CD4-positive, CD25-positive, alpha-beta regulatory T cell (primary cell): Measurements from ENCODE around the gene C19orf47. TPM values are rescaled to one million over a fixed set of nuclear protein-coding genes. Genes with fewer than 3 reads are reported as not detected.

ENCODE experiments used
- ATAC-seq, 2 donors: fragments of 150-1000 bp; cut with Tn5 transposase; one replicate each; pipeline ENCODE4 v1.10.0; 2021; ENCODE audit warnings: low read depth in 2 of 2, moderate number of reproducible peaks in 2 of 2, moderate library complexity in 1 of 2
- DNase-seq, 3 donors: peaks; one replicate each; pipeline versions ENCODE4 v3.0.0 to v3.0.0-alpha.2; 2012 to 2022; ENCODE audit warnings: mixed read lengths in 1 of 3
- H3K27ac ChIP-seq: one replicate; pipeline ENCODE4 v1.7.0; 2013; ENCODE audit warnings: mild to moderate bottlenecking, low read length; ENCODE audit not compliant: insufficient read depth, poor library complexity, severe bottlenecking
- H3K27me3 ChIP-seq: one replicate; pipeline ENCODE4 v1.7.0; 2013; ENCODE audit warnings: low read length; ENCODE audit not compliant: control insufficient read depth, insufficient read depth
- H3K36me3 ChIP-seq: one replicate; pipeline ENCODE4 v1.7.0; 2013; ENCODE audit warnings: mild to moderate bottlenecking, low read length, moderate library complexity; ENCODE audit not compliant: control insufficient read depth, insufficient read depth
- H3K4me1 ChIP-seq: 2 replicates; pipeline ENCODE4 v1.7.0; 2013; ENCODE audit warnings: mild to moderate bottlenecking, low read length; ENCODE audit not compliant: insufficient read depth, control insufficient read depth, poor library complexity, severe bottlenecking
- H3K4me3 ChIP-seq: one replicate; pipeline ENCODE4 v1.7.0; 2013; ENCODE audit warnings: low read depth, mild to moderate bottlenecking, low read length, moderate library complexity
- H3K9me3 ChIP-seq, 2 experiments: 1 replicate in 1 of 2; 2 replicates in 1 of 2; pipeline ENCODE4 v1.7.0; 2013; ENCODE audit warnings: low read length in 2 of 2, mild to moderate bottlenecking in 1 of 2, moderate library complexity in 1 of 2; ENCODE audit not compliant: control insufficient read depth in 2 of 2
- H3K27ac Mint-ChIP-seq, 3 donors: one replicate each; pipeline ENCODE4 v1.8.0; 2020 to 2022; ENCODE audit warnings: mild to moderate bottlenecking in 3 of 3, mixed read lengths in 3 of 3, moderate library complexity in 2 of 3
- H3K27me3 Mint-ChIP-seq: one replicate; pipeline ENCODE4 v1.8.0; 2022; ENCODE audit warnings: mild to moderate bottlenecking, mixed read lengths
- H3K36me3 Mint-ChIP-seq: one replicate; pipeline ENCODE4 v1.8.0; 2020; ENCODE audit warnings: mixed read lengths
- H3K4me1 Mint-ChIP-seq, 4 donors: one replicate each; pipeline ENCODE4 v1.8.0; 2020 to 2022; ENCODE audit warnings: mixed read lengths in 4 of 4, mild to moderate bottlenecking in 1 of 4
- H3K4me3 Mint-ChIP-seq, 4 donors: one replicate each; pipeline ENCODE4 v1.8.0; 2020 to 2022; ENCODE audit warnings: mild to moderate bottlenecking in 4 of 4, mixed read lengths in 4 of 4, moderate library complexity in 3 of 4
- H3K9me3 Mint-ChIP-seq, 7 donors: one replicate each; pipeline ENCODE4 v1.8.0; 2020 to 2022; ENCODE audit warnings: mixed read lengths in 7 of 7, mild to moderate bottlenecking in 3 of 7, moderate library complexity in 2 of 7
- polyA plus RNA-seq, 4 donors: library from polyadenylated mRNA; unstranded; fragments of 300-500 nt; fragmentation: Illumina TruSeq; gene quantifications; one replicate each; pipeline ENCODE4 v1.2.3, GENCODE V29; 2021
- total RNA-seq: library from RNA; stranded (reverse); gene quantifications from one replicate; pipeline ENCODE4 v1.2.3, GENCODE V29; 2022

C19orf47 gene
- total and polyA plus RNA-seq, 5 donors from 2014 or later = 5.9 to 12.4 (median 6.8) TPM

- H3K27ac Mint-ChIP-seq = no peak overlapping the region
Observed at GRCh38 chr19:40315812-40316470, 32.3 kb downstream of the C19orf47 start.

GRCh38 chr19:40314656-40315055 lies 33.5 kb downstream of the C19orf47 start:
- ATAC-seq = no peak
- H3K36me3 ChIP-seq = no peaks in the 10 kb centered on the region
- Mint-ChIP-seq H3K4me1 (no peaks in the 10 kb centered on the region), H3K36me3 (no peaks in the 10 kb centered on the region), H3K27me3 (no peaks in the 10 kb centered on the region), H3K9me3 (no peaks in the 10 kb centered on the region), H3K4me3 (no peak overlapping the region), H3K27ac (peak overlapping the region in 1 of 3 donors; percentile 21)
- H3K4me1 ChIP-seq = no peaks in the 10 kb centered on the region
- no peak overlapping the region for H3K27ac ChIP-seq
- H3K4me3 ChIP-seq = no peak overlapping the region
- no peaks in the 10 kb centered on the region for H3K9me3 ChIP-seq
- H3K27me3 ChIP-seq = no peaks in the 10 kb centered on the region
- no peak for DNase-seq

More at GRCh38 chr19:40315812-40316470, 32.3 kb downstream of the C19orf47 start:
- Histone ChIP-seq H3K4me1 (no peaks in the 10 kb centered on the region), H3K36me3 (peaks cover 4% of the 10 kb centered on the region), H3K27ac (no peak overlapping the region), H3K27me3 (no peaks in the 10 kb centered on the region), H3K9me3 (no peaks in the 10 kb centered on the region), H3K4me3 (no peak overlapping the region)
- ATAC-seq = no peak
- Mint-ChIP-seq H3K27me3 (no peaks in the 10 kb centered on the region), H3K4me3 (no peak overlapping the region), H3K9me3 (no peaks in the 10 kb centered on the region), H3K4me1 (no peaks in the 10 kb centered on the region), H3K36me3 (peaks cover 7% of the 10 kb centered on the region)
- DNase-seq = no peak

GRCh38 chr19:40313229-40313983 lies 34.8 kb downstream of the C19orf47 start:
- H3K27me3 ChIP-seq = no peaks in the 10 kb centered on the region
- no peak overlapping the region for H3K27ac ChIP-seq
- Mint-ChIP-seq H3K36me3 (no peaks in the 10 kb centered on the region), H3K4me1 (no peaks in the 10 kb centered on the region), H3K4me3 (no peak overlapping the region), H3K9me3 (no peaks in the 10 kb centered on the region), H3K27me3 (no peaks in the 10 kb centered on the region), H3K27ac (no peak overlapping the region)
- no peaks in the 10 kb centered on the region for H3K4me1 ChIP-seq
- no peaks in the 10 kb centered on the region for H3K36me3 ChIP-seq
- H3K9me3 ChIP-seq = no peaks in the 10 kb centered on the region
- H3K4me3 ChIP-seq = no peak overlapping the region
- DNase-seq (no peak), ATAC-seq (no peak)

- H3K4me1 ChIP-seq = no peaks in the 10 kb centered on the region
- H3K4me3 ChIP-seq = no peak overlapping the region
- Mint-ChIP-seq H3K27me3 (no peaks in the 10 kb centered on the region), H3K4me3 (no peak overlapping the region), H3K27ac (no peak overlapping the region), H3K36me3 (no peaks in the 10 kb centered on the region), H3K4me1 (no peaks in the 10 kb centered on the region), H3K9me3 (no peaks in the 10 kb centered on the region)
- no peaks in the 10 kb centered on the region for H3K9me3 ChIP-seq
- DNase-seq = peak in 1 of 3 donors; percentile 27
- no peaks in the 10 kb centered on the region for H3K36me3 ChIP-seq
- ATAC-seq = no peak
- H3K27me3 ChIP-seq = no peaks in the 10 kb centered on the region
- no peak overlapping the region for H3K27ac ChIP-seq
Observed at GRCh38 chr19:40312533-40312932, 35.7 kb downstream of the C19orf47 start.

- Histone ChIP-seq H3K27me3 (no peaks in the 10 kb centered on the region), H3K27ac (no peak overlapping the region), H3K4me3 (no peak overlapping the region), H3K4me1 (no peaks in the 10 kb centered on the region), H3K36me3 (no peaks in the 10 kb centered on the region), H3K9me3 (no peaks in the 10 kb centered on the region)
- H3K4me1 Mint-ChIP-seq = peaks cover 2 to 5% (median 3%) of the 10 kb centered on the region in 4 donors
- H3K36me3 Mint-ChIP-seq = no peaks in the 10 kb centered on the region
- no peaks in the 10 kb centered on the region for H3K9me3 Mint-ChIP-seq
- H3K27ac Mint-ChIP-seq = no peak overlapping the region
- no peak for DNase-seq
- no peak for ATAC-seq
- H3K4me3 Mint-ChIP-seq = no peak overlapping the region
- no peaks in the 10 kb centered on the region for H3K27me3 Mint-ChIP-seq
Observed at GRCh38 chr19:40309666-40310065, 38.5 kb downstream of the C19orf47 start.

GRCh38 chr19:40305403-40305802 lies 42.8 kb downstream of the C19orf47 start:
- Mint-ChIP-seq H3K9me3 (no peaks in the 10 kb centered on the region), H3K27me3 (no peaks in the 10 kb centered on the region), H3K4me3 (no peak overlapping the region), H3K36me3 (no peaks in the 10 kb centered on the region), H3K4me1 (peaks cover 2 to 5% (median 3%) of the 10 kb centered on the region in 4 donors), H3K27ac (no peak overlapping the region)
- peak in 1 of 2 donors; percentile 52 for ATAC-seq
- Histone ChIP-seq H3K27me3 (no peaks in the 10 kb centered on the region), H3K9me3 (no peaks in the 10 kb centered on the region), H3K4me1 (no peaks in the 10 kb centered on the region), H3K4me3 (no peak overlapping the region), H3K36me3 (no peaks in the 10 kb centered on the region), H3K27ac (no peak overlapping the region)
- DNase-seq = peak; percentile 52 to 87 (median 69)

- no peaks in the 10 kb centered on the region for H3K9me3 ChIP-seq
- H3K36me3 ChIP-seq = no peaks in the 10 kb centered on the region
- Mint-ChIP-seq H3K9me3 (no peaks in the 10 kb centered on the region), H3K4me3 (no peak overlapping the region), H3K36me3 (no peaks in the 10 kb centered on the region), H3K4me1 (peaks cover 2 to 5% (median 3%) of the 10 kb centered on the region in 4 donors), H3K27ac (no peak overlapping the region), H3K27me3 (no peaks in the 10 kb centered on the region)
- H3K27me3 ChIP-seq = no peaks in the 10 kb centered on the region
- no peak overlapping the region for H3K27ac ChIP-seq
- ATAC-seq (no peak), DNase-seq (no peak)
- no peak overlapping the region for H3K4me3 ChIP-seq
- no peaks in the 10 kb centered on the region for H3K4me1 ChIP-seq
Observed at GRCh38 chr19:40304306-40304705, 43.9 kb downstream of the C19orf47 start.

- DNase-seq = no peak
- Mint-ChIP-seq H3K4me3 (no peak overlapping the region), H3K36me3 (no peaks in the 10 kb centered on the region)
Observed at GRCh38 chr19:40303765-40304164, 44.4 kb downstream of the C19orf47 start.

More at GRCh38 chr19:40303765-40304164, 44.4 kb downstream of the C19orf47 start:
- ATAC-seq = no peak
- peaks cover 2 to 5% (median 3%) of the 10 kb centered on the region in 4 donors for H3K4me1 Mint-ChIP-seq
- H3K27ac Mint-ChIP-seq = no peak overlapping the region
- no peaks in the 10 kb centered on the region for H3K27me3 Mint-ChIP-seq
- Histone ChIP-seq H3K27me3 (no peaks in the 10 kb centered on the region), H3K27ac (no peak overlapping the region), H3K36me3 (no peaks in the 10 kb centered on the region), H3K4me3 (no peak overlapping the region), H3K4me1 (no peaks in the 10 kb centered on the region), H3K9me3 (no peaks in the 10 kb centered on the region)
- H3K9me3 Mint-ChIP-seq = no peaks in the 10 kb centered on the region
